Medulla oblongata (tissue), 1 donor: ENCODE data around the gene CDYL2.
"Not testable (repeated sequence)": the region's sequence is repeated elsewhere in the genome, so short reads cannot be mapped to it uniquely, and the experiment has no call there.

Experiments used
- DNase-seq: peaks from one replicate; pipeline ENCODE4 v3.0.0-alpha.2; 2015; ENCODE audit errors: extremely low spot score

CDYL2 gene

DNA sequence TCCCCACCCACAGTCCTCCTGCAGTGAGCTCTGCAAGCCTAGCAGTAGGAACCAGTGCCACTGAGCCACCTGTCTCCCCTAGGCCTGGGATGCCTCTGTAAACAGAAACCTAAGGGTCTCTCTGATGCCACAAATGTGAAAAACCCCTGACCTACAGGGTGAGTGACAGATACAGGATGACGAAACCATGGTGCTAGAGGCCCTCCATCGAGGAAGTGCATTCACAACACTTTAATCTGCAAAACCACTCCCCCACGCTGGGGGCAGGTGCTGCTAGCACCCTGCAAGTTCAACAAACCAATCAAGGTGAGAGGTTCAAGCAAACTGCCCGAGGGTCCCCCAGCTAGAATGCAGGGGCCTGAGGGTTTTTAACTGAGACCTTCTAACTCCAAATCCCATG is 59.5 kb downstream of the CDYL2 start:
- no peak for DNase-seq

- DNase-seq, result no peak
These were observed 60.6 kb downstream of the CDYL2 start for GRCh38 chr16:80743772-80744171.

GRCh38 chr16:80743273-80743672 is 61.1 kb downstream of the CDYL2 start:
- no peak for DNase-seq

DNA sequence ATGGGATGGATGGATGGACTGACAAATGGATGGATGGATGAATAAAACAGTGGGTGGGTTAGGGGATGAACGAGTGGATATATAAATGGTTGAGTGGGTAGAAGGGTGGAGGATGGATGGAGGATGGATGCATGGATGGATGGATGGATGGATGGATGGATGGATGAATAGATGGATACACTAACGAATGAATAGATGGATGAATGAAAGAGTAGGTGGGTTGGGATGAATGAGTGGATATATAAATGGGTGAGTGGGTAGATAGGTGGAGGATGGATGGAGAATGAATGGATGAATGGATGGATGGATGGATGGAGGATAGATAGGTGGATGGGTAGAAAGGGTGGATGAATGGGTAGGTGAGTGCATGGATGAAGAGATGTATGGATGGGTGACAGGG is 62.1 kb downstream of the CDYL2 start:
- DNase-seq, result no peak

DNA sequence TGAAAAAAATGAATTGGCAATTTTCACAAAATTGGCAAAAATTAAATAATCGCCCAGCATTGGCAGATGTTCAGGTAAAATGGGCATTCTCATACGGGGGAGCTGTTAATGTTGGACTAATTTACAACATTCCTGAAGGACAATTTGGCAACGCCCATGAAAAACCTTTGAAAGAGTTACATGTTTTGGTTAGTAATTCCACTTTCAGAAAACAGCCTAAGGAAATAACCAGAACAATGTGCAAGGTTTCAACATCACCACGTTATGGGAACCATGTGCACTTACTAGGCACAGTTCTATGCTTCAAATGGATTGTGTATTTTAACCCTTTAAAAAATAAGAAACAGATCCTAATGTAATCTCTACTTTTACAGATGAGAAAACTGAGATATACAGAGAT is 62.7 kb downstream of the CDYL2 start:
- no peak for DNase-seq

DNA sequence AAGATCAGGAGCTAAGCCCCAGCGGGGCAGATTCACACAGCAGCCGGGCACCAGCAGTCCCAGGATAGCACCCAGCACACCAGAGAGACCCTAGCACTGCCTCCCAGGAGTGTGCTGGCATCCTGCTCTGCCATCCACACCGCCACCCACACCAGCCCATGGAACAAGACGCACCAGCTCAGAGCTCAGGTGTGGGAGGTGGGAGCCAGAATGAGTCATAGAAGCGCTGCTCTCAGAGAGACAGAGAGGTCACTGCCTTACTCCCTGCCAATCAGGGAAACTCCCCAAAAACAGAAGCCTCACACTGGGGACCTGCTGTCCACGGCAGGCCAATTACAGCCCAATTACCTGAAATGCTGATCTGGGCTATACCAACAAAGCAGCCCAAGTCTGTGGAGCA is 64.9 kb downstream of the CDYL2 start:
- no peak for DNase-seq

DNA sequence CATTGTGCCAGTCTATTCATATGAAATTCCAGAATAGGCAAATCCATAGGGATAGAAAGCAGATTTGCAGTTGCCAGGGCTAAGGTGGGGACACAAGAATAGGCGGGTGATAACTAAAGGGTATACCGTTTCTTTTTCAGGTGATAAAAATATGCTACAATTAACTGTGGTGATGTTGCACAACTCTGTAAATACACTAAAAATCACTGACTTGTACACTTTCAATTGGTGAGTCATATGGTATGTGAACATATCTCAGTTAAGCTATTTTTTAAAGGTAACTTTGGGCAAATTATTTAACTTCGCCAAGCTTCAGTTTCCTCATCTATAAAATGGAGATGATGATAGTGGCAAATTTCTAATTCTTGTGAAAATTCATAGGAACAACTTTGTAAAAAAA is 65.9 kb downstream of the CDYL2 start:
- DNase-seq, result no peak

GRCh38 chr16:80735846-80736245 is 68.6 kb downstream of the CDYL2 start:
- DNase-seq, result no peak

- DNase-seq, result no peak
These were observed 71.0 kb downstream of the CDYL2 start for GRCh38 chr16:80733407-80733806.

GRCh38 chr16:80731915-80732314 is 72.5 kb downstream of the CDYL2 start:
- DNase-seq, result no peak

DNA sequence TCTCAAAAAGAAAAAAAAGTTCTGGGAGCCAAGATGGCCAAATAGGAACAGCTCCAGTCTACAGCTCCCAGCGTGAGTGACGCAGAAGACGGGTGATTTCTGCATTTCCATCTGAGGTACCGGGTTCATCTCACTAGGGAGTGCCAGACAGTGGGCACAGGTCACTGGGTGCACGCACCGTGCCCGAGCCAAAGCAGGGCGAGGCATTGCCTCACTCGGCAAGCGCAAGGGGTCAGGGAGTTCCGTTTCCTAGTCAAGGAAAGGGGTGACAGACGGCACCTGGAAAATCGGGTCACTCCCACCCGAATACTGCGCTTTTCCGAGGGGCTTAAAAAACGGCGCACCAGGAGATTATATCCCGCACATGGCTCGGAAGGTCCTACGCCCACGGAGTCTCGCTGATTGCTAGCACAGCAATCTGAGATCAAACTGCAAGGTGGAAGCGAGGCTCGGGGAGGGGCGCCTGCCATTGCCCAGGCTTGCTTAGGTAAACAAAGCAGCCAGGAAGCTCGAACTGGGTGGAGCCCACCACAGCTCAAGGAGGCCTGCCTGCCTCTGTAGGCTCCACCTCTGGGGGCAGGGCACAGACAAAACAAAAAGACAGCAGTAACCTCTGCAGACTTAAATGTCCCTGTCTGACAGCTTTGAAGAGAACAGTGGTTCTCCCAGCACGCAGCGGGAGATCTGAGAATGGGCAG is 77.2 kb downstream of the CDYL2 start:
- DNase-seq, result not testable (repeated sequence)

DNA sequence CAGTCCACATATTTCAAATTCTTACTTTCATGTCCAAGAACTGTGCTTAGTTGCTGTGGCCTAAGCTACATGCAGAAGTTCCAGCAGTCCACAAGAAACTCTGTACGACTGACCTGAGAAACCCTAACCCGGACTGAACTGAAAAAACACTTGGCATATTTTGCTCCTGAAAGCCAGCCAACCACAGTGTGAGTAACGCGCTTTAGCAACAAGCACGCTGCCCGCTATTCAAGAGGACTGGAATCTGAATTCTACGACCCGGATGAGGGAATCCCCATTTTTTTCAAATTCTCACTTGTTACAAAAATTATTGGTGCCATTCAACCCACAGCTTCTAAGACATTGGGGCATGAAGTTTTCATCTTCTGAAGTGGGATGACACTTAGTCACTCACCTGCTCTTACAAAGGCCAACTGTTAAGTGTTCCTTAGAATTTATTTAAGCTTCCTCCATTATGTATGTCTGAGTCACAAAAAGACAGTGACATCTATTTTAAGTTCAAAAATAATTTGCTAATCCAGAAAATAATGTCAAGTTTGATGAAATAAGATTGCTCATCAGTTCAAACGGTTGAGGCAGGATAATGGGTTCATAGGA is 78.7 kb downstream of the CDYL2 start:
- DNase-seq, result peak; percentile 12

GRCh38 chr16:80723981-80724380 is 80.4 kb downstream of the CDYL2 start:
- no peak for DNase-seq

DNA sequence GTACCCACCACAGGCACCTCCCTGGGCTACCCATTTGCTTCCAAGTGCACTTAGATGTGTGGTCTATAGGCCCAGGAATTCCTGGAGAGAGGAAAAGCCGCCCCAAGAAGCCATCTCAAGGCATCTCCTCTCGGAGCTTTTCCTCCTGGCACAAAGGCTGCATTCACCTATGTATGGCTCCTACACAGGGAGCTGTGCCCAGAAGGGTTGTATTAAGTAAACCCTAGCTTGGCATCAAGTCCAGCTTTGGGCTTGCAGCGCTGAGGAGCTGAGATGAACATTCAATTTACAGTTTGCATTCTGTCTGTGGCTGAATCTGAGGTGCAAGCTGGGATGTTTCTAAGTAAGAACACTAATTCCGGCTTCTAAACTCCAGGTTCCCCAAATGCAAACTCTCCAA is 81.3 kb downstream of the CDYL2 start:
- no peak for DNase-seq

- no peak for DNase-seq
These were observed 83.5 kb downstream of the CDYL2 start for GRCh38 chr16:80720804-80721371.

- no peak for DNase-seq
These were observed 84.8 kb downstream of the CDYL2 start for GRCh38 chr16:80719573-80719972.

DNA sequence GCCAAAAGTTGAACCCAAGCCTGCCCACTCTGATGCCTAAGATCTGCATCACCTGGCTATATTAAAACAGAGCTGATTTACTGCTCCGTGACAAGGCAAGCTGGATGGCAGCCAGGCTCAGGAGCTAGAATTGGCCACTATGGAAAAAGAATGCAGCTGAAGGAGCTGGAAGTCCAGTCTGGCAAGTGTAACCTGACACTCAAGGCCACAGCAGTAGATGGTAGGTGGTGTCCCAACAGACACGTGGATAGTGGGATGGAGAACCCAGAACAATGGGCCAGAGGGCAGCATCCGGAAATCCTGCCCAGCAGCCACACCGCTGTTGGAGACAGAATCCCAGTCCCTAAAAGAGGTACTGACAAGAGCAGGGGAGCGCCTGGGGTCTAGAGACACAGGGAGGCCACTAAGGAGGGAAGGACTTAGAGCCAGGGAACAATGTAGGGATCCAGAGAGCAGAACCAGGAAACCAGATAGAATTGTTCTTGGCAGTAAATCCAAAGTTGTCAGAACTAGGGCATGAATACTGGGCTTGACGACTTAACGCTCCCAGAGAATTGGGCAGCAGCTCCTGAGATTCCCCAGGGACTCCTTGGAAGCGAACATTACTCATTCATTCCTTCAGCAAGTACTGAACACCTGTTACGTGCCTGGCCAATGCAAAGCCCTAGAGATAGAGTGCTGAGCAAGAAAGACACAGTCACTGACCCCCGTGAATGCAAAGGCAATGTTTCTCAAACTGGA is 85.7 kb downstream of the CDYL2 start:
- no peak for DNase-seq

DNA sequence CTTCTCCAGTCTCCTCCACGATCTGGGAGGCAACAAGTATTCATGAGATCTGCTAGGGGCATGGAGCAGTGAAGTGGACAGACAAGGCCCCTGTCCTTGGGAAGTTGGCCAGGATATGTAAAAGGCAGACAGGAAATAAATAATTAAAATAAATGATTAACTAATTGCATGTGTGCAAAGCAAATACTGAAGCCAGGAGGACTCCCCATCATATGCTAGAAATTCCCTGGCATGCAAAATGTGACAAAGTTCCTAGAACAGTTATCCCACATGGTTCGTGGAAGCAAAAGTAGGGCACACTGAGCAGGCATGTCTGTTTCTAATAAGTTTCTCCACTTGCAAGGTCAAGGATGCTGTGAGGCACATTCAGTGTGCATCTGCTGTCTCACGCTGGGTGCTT is 86.8 kb downstream of the CDYL2 start:
- no peak for DNase-seq

DNA sequence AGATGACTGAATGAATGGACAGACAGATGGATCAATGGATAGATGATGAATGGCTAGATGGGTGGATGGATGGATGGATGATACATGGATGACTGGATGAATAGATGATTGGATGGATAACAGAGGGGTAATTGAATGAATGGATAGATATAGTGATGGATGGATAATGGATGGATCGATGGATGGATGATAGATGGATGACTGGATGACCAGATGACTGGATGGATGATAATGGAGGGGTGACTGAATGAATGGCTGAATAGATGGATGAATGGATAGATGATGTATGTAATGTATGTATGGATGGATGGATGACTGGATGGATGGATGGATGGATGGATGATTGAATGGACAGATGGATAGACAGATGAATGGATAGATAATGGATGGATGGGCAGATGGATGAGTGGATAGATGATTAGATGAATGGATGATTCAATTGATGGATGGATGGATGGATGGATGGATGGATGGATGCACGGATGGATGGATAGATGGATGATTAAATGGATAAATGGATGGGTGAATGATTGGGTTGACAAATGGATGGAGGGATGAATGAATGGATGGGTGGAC is 87.7 kb downstream of the CDYL2 start:
- no peak for DNase-seq

DNA sequence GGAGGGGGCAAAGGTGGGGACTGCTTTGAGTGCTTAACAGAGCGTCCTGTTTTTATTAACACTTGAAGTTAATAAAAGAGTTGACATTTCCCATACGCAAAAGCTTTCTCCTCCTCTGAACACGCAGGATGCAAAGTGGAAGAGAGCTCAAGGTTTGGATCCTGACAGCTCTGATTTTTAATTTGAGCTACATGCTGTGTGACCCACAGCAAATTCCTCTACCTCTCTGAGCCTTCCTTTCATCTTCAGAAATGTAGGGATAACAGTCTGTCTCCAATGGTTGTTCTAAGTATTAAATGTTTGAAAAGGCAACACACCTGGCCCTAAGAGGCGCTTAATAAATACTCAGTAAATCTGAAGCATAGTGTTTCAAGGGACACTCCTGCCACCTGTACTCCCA is 93.0 kb downstream of the CDYL2 start:
- no peak for DNase-seq

DNA sequence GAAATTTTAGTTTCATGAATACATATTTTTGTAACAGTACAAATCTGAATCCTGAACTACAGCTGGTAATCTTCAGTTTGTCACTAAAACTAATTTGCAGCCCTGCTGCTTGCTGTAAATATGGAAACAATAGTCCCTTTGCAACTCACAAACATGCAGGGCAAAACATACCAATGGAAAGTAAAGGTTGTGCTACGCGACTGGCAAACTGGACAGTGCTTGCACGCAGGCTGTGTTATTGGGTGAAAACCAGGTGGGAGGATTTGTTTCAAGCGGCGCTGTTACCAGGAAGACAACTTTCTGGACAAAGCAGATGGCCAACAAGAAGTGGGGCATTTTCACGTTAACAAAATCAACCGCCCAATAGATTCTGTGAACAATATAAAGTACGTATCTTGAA is 93.5 kb downstream of the CDYL2 start:
- no peak for DNase-seq

DNA sequence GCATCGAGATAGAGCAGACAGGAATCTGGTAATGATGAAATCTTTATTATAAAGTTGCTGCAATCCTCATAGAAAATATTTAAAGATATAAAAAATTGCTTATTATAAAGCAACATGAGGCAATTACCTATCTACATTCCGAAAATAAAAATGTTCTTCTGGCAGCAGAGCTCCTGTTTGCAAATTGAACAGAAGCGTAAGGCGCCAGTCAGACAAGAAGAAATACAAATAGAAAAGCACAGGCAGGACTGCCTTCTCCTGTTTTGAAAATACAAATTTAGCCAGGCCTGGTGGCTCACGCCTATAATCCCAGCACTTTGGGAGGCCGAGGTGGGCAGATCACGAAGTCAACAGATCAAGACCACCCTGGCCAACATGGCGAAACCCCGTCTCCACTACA is 95.6 kb downstream of the CDYL2 start:
- DNase-seq, result no peak

GRCh38 chr16:80707686-80708085 is 96.7 kb downstream of the CDYL2 start:
- no peak for DNase-seq
